H1 (cell line): ENCODE measurements around the gene AFF2.

ENCODE experiments used
- CEBPB ChIP-seq: IDR thresholded peaks from 2 replicates; pipeline ENCODE4 v1.6.1; 2012; ENCODE audit warnings: low read depth, low read length
- CTCF ChIP-seq, 3 experiments: IDR thresholded peaks; 1 replicate in 2 of 3; 2 replicates in 1 of 3; pipeline versions ENCODE4 v1.5.1 to v1.6.1; 2011; ENCODE audit warnings: low read length in 3 of 3, mild to moderate bottlenecking in 3 of 3, inconsistent platforms in 2 of 3, low read depth in 1 of 3, moderate library complexity in 1 of 3; ENCODE audit not compliant: insufficient read depth in 1 of 3; ENCODE audit errors: control extremely low read depth in 1 of 3
- EZH2 ChIP-seq: fragments of 200-600 bp; sonication (generic); IDR thresholded peaks from 2 replicates; pipeline ENCODE4 v1.7.1; 2012; ENCODE audit warnings: low read depth, mild to moderate bottlenecking, moderate library complexity, low read length, inconsistent platforms; ENCODE audit not compliant: severe bottlenecking
- MAX ChIP-seq: IDR thresholded peaks from 2 replicates; pipeline ENCODE4 v1.6.1; 2012; ENCODE audit warnings: inconsistent platforms
- POLR2AphosphoS5 ChIP-seq: IDR thresholded peaks from 2 replicates; pipeline ENCODE4 v1.6.1; 2011; ENCODE audit warnings: low read depth, low read length
- RAD21 ChIP-seq, 2 experiments: IDR thresholded peaks in 1 of 2; conservative IDR thresholded peaks in 1 of 2; 2 replicates each; pipeline ENCODE4 v1.6.1; 2011; ENCODE audit warnings: low read depth in 2 of 2, low read length in 2 of 2, improper control_type of control experiment in 1 of 2, inconsistent platforms in 1 of 2, mild to moderate bottlenecking in 1 of 2, moderate library complexity in 1 of 2
- SUZ12 ChIP-seq: fragments of 200-600 bp; sonication (generic); IDR thresholded peaks from 2 replicates; pipeline ENCODE4 v1.6.1; 2012; ENCODE audit warnings: mild to moderate bottlenecking, inconsistent platforms, low read length, moderate library complexity, mixed read lengths
- USF2 ChIP-seq: IDR thresholded peaks from 2 replicates; pipeline ENCODE4 v1.6.1; 2011; ENCODE audit warnings: low read length, improper control_type of control experiment
- ZNF274 ChIP-seq: IDR thresholded peaks from 2 replicates; pipeline ENCODE4 v1.7.0; 2012; ENCODE audit warnings: low read length, borderline replicate concordance; ENCODE audit errors: extremely low read depth

- TF ChIP-seq MAX (no peak), CTCF (IDR thresholded peaks at IDR 0.05; ENCODE audit: control extremely low read depth in 1 of 3, insufficient read depth in 1 of 3, low read depth in 1 of 3, low read length in 3 of 3) (no peak), CEBPB (no peak), SUZ12 (no peak), USF2 (no peak), EZH2 (no peak), ZNF274 (no peak), POLR2AphosphoS5 (no peak), RAD21 (IDR thresholded peaks at IDR 0.05 in 1 of 2, conservative IDR thresholded peaks at IDR 0.05 in 1 of 2; ENCODE audit: low read depth in 2 of 2, low read length in 2 of 2) (no peak)
These were observed 503.6 kb downstream of the AFF2 start for GRCh38 chrX:149003863-149004660.
